ENCODE results near the gene WDR88.
"Not testable (repeated sequence)": the region's sequence is repeated elsewhere in the genome, so short reads cannot be mapped to it uniquely, and the experiment has no call there.

WDR88 gene

GRCh38 chr19:33215438-33216197 is 83.7 kb downstream of the WDR88 start:
- DNase-seq, result no peak

GRCh38 chr19:33216198-33216830 is 84.4 kb downstream of the WDR88 start:
- no peak for DNase-seq

- DNase-seq, result no peak
Measured at GRCh38 chr19:33217881-33218280, 86.0 kb downstream of the WDR88 start.

GRCh38 chr19:33219261-33219815 is 87.4 kb downstream of the WDR88 start:
- DNase-seq, result no peak

GRCh38 chr19:33220115-33220514 is 88.2 kb downstream of the WDR88 start:
- no peak for DNase-seq

GRCh38 chr19:33220735-33221134 is 88.8 kb downstream of the WDR88 start:
- no peak for DNase-seq

GRCh38 chr19:33221638-33222037 is 89.7 kb downstream of the WDR88 start:
- no peak for DNase-seq

- not testable (repeated sequence) for DNase-seq
Measured at GRCh38 chr19:33222255-33222654, 90.3 kb downstream of the WDR88 start.

- DNase-seq, result no peak
Measured at GRCh38 chr19:33224694-33225457, 93.0 kb downstream of the WDR88 start.
